NCI-H128 (cell line): ENCODE results near the gene STPG1.
A peak's percentile ranks its signal among the peaks of the same experiment; 100 is the strongest.

Experiments used
- DNase-seq: peaks from one replicate; lab custom pipeline; 2025; ENCODE audit not compliant: unreplicated experiment; lab: John Stamatoyannopoulos, UW

The STPG1 gene

GRCh38 chr1:24393892-24394291, 19.7 kb downstream of the STPG1 start:
- DNase-seq: no peak

- no peak for DNase-seq
These were observed 20.5 kb downstream of the STPG1 start for GRCh38 chr1:24392982-24393650.

- DNase-seq: no peak
These were observed 21.0 kb downstream of the STPG1 start for GRCh38 chr1:24392604-24392946.

- peak; percentile 47 for DNase-seq
These were observed 21.5 kb downstream of the STPG1 start for GRCh38 chr1:24391882-24392603.

- DNase-seq: peak; percentile 72
These were observed 22.4 kb downstream of the STPG1 start for GRCh38 chr1:24390924-24391782.

- no peak for DNase-seq
These were observed 24.3 kb downstream of the STPG1 start for GRCh38 chr1:24389231-24389678.

- no peak for DNase-seq
These were observed 25.2 kb downstream of the STPG1 start for GRCh38 chr1:24388331-24388885.

- DNase-seq: no peak
These were observed 25.9 kb downstream of the STPG1 start for GRCh38 chr1:24387636-24388175.

- DNase-seq: no peak
These were observed 26.7 kb downstream of the STPG1 start for GRCh38 chr1:24386931-24387330.

GRCh38 chr1:24386241-24386640, 27.3 kb downstream of the STPG1 start:
- DNase-seq: no peak

GRCh38 chr1:24385160-24385940, 28.2 kb downstream of the STPG1 start:
- no peak for DNase-seq

GRCh38 chr1:24384251-24385090, 29.1 kb downstream of the STPG1 start:
- DNase-seq: no peak

GRCh38 chr1:24383381-24383940, 30.1 kb downstream of the STPG1 start:
- no peak for DNase-seq

GRCh38 chr1:24382165-24382577, 31.4 kb downstream of the STPG1 start:
- no peak for DNase-seq

- DNase-seq: no peak
These were observed 32.3 kb downstream of the STPG1 start for GRCh38 chr1:24381256-24381655.

GRCh38 chr1:24380508-24380907, 33.1 kb downstream of the STPG1 start:
- no peak for DNase-seq

GRCh38 chr1:24379733-24380315, 33.8 kb downstream of the STPG1 start:
- DNase-seq: no peak

GRCh38 chr1:24374891-24375786, 38.4 kb downstream of the STPG1 start:
- DNase-seq: peak; percentile 7
